KMS-11 (cell line): ENCODE measurements around the gene EVA1C.

Experiments
- H2AFZ ChIP-seq: fragments of 200-600 bp; sonication (generic); 2 replicates; pipeline ENCODE4 v1.6.1; 2016; ENCODE audit warnings: antibody characterized with exemption, mixed run types, low read depth
- H3K27ac ChIP-seq: fragments of 200-600 bp; sonication (generic); 2 replicates; pipeline ENCODE4 v1.6.1; 2016; ENCODE audit warnings: mild to moderate bottlenecking, mixed run types
- H3K27me3 ChIP-seq: fragments of 200-600 bp; sonication (generic); 2 replicates; pipeline ENCODE4 v1.6.1; 2017; ENCODE audit warnings: mild to moderate bottlenecking, low read depth, mixed run types, moderate library complexity; ENCODE audit not compliant: insufficient read depth
- H3K36me3 ChIP-seq: fragments of 200-600 bp; sonication (generic); 2 replicates; pipeline ENCODE4 v1.6.1; 2017; ENCODE audit warnings: mild to moderate bottlenecking, mixed run types; ENCODE audit not compliant: insufficient read depth
- H3K4me1 ChIP-seq: fragments of 200-600 bp; sonication (generic); 2 replicates; pipeline ENCODE4 v1.6.1; 2016; ENCODE audit warnings: mild to moderate bottlenecking, low read depth, mixed run types; ENCODE audit not compliant: poor library complexity, severe bottlenecking
- H3K4me2 ChIP-seq: fragments of 200-600 bp; sonication (generic); 2 replicates; pipeline ENCODE4 v1.7.0; 2016; ENCODE audit warnings: mild to moderate bottlenecking, mixed run types
- H3K4me3 ChIP-seq: fragments of 200-600 bp; sonication (generic); IDR thresholded peaks from 2 replicates; pipeline ENCODE4 v1.6.1; 2017; ENCODE audit warnings: low read depth, low read length, mixed read lengths; ENCODE audit not compliant: insufficient read depth
- H3K79me2 ChIP-seq: fragments of 200-600 bp; sonication (generic); 2 replicates; pipeline ENCODE4 v1.6.1; 2016; ENCODE audit warnings: low read depth, mixed run types; ENCODE audit not compliant: insufficient read depth
- H3K9ac ChIP-seq: fragments of 200-600 bp; sonication (generic); 2 replicates; pipeline ENCODE4 v1.6.1; 2016; ENCODE audit warnings: mild to moderate bottlenecking, mixed run types
- H4K20me1 ChIP-seq: fragments of 200-600 bp; sonication (generic); 2 replicates; pipeline ENCODE4 v1.6.1; 2016; ENCODE audit warnings: mild to moderate bottlenecking, mixed run types; ENCODE audit not compliant: insufficient read depth
- CTCF ChIP-seq: fragments of 200-600 bp; sonication (generic); conservative IDR thresholded peaks from 2 replicates; pipeline ENCODE4 v1.6.1; 2017; ENCODE audit warnings: low read depth, mild to moderate bottlenecking, antibody characterized with exemption, low read length, moderate library complexity, mixed read lengths

The EVA1C gene

GRCh38 chr21:32412162-32413014, at the start of gene EVA1C:
Gene EVA1C, plus strand, starts transcription at chr21:32412706. Its CDS starts 148 bp downstream, at chr21:32412854.
- no peak within 1 kb of the TSS for H3K4me2 ChIP-seq

GRCh38 chr21:32364387-32364786, 48.1 kb upstream of the EVA1C start:
- H3K4me1 ChIP-seq, result peaks cover 79% of the 10 kb centered on the region
- no peak overlapping the region; the same call in 1 of the 2 replicates for H3K27ac ChIP-seq
- H3K79me2 ChIP-seq, result peaks cover 7% of the 10 kb centered on the region; the same call in 1 of the 2 replicates
- TF ChIP-seq CTCF, result no peak
- no peaks in the 10 kb centered on the region for H4K20me1 ChIP-seq
- no peak overlapping the region for H3K4me2 ChIP-seq
- no peak overlapping the region for H2AFZ ChIP-seq
- H3K27me3 ChIP-seq, result no peaks in the 10 kb centered on the region
- H3K36me3 ChIP-seq, result peaks cover 22% of the 10 kb centered on the region; the same call in 1 of the 2 replicates
- no peak overlapping the region for H3K9ac ChIP-seq
- H3K4me3 ChIP-seq, result no peak overlapping the region

More at GRCh38 chr21:32412162-32413014, at the start of gene EVA1C:
- Histone ChIP-seq H3K27ac (no peak within 1 kb of the TSS), H3K27me3 (no peaks in the 10 kb centered on the region), H3K4me1 (no peaks in the 10 kb centered on the region), H3K79me2 (no peaks in the 10 kb centered on the region), H4K20me1 (no peaks in the 10 kb centered on the region), H2AFZ (peak within 1 kb of the TSS; percentile 50; the same call in 1 of the 2 replicates), H3K36me3 (no peaks in the 10 kb centered on the region), H3K9ac (no peak within 1 kb of the TSS), H3K4me3 (no peak within 1 kb of the TSS)
- no peak for TF ChIP-seq CTCF

GRCh38 chr21:32364796-32365195, 47.7 kb upstream of the EVA1C start:
- no peak overlapping the region for H2AFZ ChIP-seq
- peaks cover 22% of the 10 kb centered on the region; the same call in 1 of the 2 replicates for H3K36me3 ChIP-seq
- H3K79me2 ChIP-seq, result peaks cover 7% of the 10 kb centered on the region; the same call in 1 of the 2 replicates
- no peaks in the 10 kb centered on the region for H4K20me1 ChIP-seq
- H3K4me3 ChIP-seq, result no peak overlapping the region
- H3K4me2 ChIP-seq, result no peak overlapping the region
- no peak for TF ChIP-seq CTCF
- H3K9ac ChIP-seq, result no peak overlapping the region
- H3K27ac ChIP-seq, result peak overlapping the region; percentile 19; the same call in 1 of the 2 replicates
- H3K4me1 ChIP-seq, result peaks cover 79% of the 10 kb centered on the region
- no peaks in the 10 kb centered on the region for H3K27me3 ChIP-seq

- Histone ChIP-seq H3K27me3 (no peaks in the 10 kb centered on the region), H3K79me2 (peaks cover 7% of the 10 kb centered on the region; the same call in 1 of the 2 replicates), H3K4me1 (peaks cover 75% of the 10 kb centered on the region), H4K20me1 (no peaks in the 10 kb centered on the region), H3K36me3 (peaks cover 9% of the 10 kb centered on the region; the same call in 1 of the 2 replicates), H3K4me2 (no peak overlapping the region), H2AFZ (no peak overlapping the region), H3K9ac (no peak overlapping the region), H3K4me3 (no peak overlapping the region), H3K27ac (no peak overlapping the region)
- TF ChIP-seq CTCF, result no peak
These were observed 46.3 kb upstream of the EVA1C start for GRCh38 chr21:32366191-32366590.
